HG03159 (cell line): Measurements from ENCODE around the gene ESR2.
"Not testable (repeated sequence)": the region's sequence is repeated elsewhere in the genome, so short reads cannot be mapped to it uniquely, and the experiment has no call there.

Experiments used
- ATAC-seq: cut with Tn5 transposase; IDR thresholded peaks from one replicate; pipeline ENCODE4 v1.9.1; 2021; ENCODE audit warnings: mild to moderate bottlenecking, moderate library complexity; ENCODE audit not compliant: unreplicated experiment

The ESR2 gene

GRCh38 chr14:64049616-64050381, 244.4 kb downstream of the ESR2 start:
- no peak for ATAC-seq

- no peak for ATAC-seq
Measured at GRCh38 chr14:64045091-64045490, 249.1 kb downstream of the ESR2 start.

GRCh38 chr14:64043296-64043695, 250.9 kb downstream of the ESR2 start:
- not testable (repeated sequence) for ATAC-seq

GRCh38 chr14:64040044-64040443, 254.1 kb downstream of the ESR2 start:
- ATAC-seq: no peak

GRCh38 chr14:64038841-64039542, 255.2 kb downstream of the ESR2 start:
- ATAC-seq: no peak

- ATAC-seq: not testable (repeated sequence)
Measured at GRCh38 chr14:64037869-64038745, 256.1 kb downstream of the ESR2 start.

- ATAC-seq: no peak
Measured at GRCh38 chr14:64035143-64035542, 259.0 kb downstream of the ESR2 start.
